Liver (tissue), 9 donors: Measurements from ENCODE around the gene ANO10. TPM values are rescaled to one million over a fixed set of nuclear protein-coding genes. Genes with fewer than 3 reads are reported as not detected.

Experiments used
- DNase-seq: peaks from one replicate; pipeline ENCODE4 v3.0.0-alpha.2; 2017; ENCODE audit warnings: low spot score
- H3K27ac ChIP-seq, 2 donors: one replicate each; pipeline ENCODE4 v1.7.0; 2013; ENCODE audit warnings: inconsistent platforms in 2 of 2, low read length in 2 of 2, control low read depth in 1 of 2, low read depth in 1 of 2, mild to moderate bottlenecking in 1 of 2
- H3K27me3 ChIP-seq, 4 donors: one replicate each; pipeline versions ENCODE4 v1.6.1 to v1.7.0; 2013; ENCODE audit warnings: low read length in 3 of 4, inconsistent platforms in 1 of 4, mild to moderate bottlenecking in 1 of 4, moderate library complexity in 1 of 4; ENCODE audit not compliant: control insufficient read depth in 4 of 4, insufficient read depth in 4 of 4
- H3K36me3 ChIP-seq, 4 donors: one replicate each; pipeline versions ENCODE4 v1.6.1 to v1.7.0; 2013; ENCODE audit warnings: low read length in 3 of 4, mild to moderate bottlenecking in 3 of 4, low read depth in 1 of 4, moderate library complexity in 1 of 4; ENCODE audit not compliant: control insufficient read depth in 4 of 4, insufficient read depth in 3 of 4
- H3K4me1 ChIP-seq, 4 donors: one replicate each; pipeline versions ENCODE4 v1.6.1 to v1.7.0; 2013; ENCODE audit warnings: low read length in 3 of 4, mild to moderate bottlenecking in 3 of 4, moderate library complexity in 1 of 4; ENCODE audit not compliant: control insufficient read depth in 4 of 4, insufficient read depth in 4 of 4
- H3K4me3 ChIP-seq, 3 donors: one replicate each; pipeline versions ENCODE4 v1.6.1 to v1.7.0; 2013; ENCODE audit warnings: low read length in 3 of 3, control low read depth in 1 of 3, low read depth in 1 of 3, mild to moderate bottlenecking in 1 of 3
- H3K9ac ChIP-seq, 2 donors: one replicate each; pipeline ENCODE4 v1.7.0; 2013; ENCODE audit warnings: low read length in 2 of 2, mild to moderate bottlenecking in 2 of 2, moderate library complexity in 2 of 2, control low read depth in 1 of 2, low read depth in 1 of 2
- H3K9me3 ChIP-seq, 4 donors: one replicate each; pipeline versions ENCODE4 v1.6.1 to v1.7.0; 2013; ENCODE audit warnings: low read length in 3 of 4; ENCODE audit not compliant: control insufficient read depth in 4 of 4
- CTCF ChIP-seq: fragments of 150-350 bp; IDR thresholded peaks from 2 replicates; pipeline ENCODE4 v1.5.1; 2017; ENCODE audit warnings: improper control_type of control experiment, low read depth, low read length; ENCODE audit not compliant: missing input control
- EGR1 ChIP-seq, 2 donors: IDR thresholded peaks; 2 replicates each; pipeline ENCODE4 v1.6.1; 2016 to 2018; ENCODE audit warnings: antibody characterized with exemption in 2 of 2, low read depth in 2 of 2
- FOXA1 ChIP-seq: IDR thresholded peaks from 2 replicates; pipeline ENCODE4 v1.6.1; 2016; ENCODE audit warnings: antibody characterized with exemption
- FOXA2 ChIP-seq: IDR thresholded peaks from 2 replicates; pipeline ENCODE4 v1.6.1; 2016; ENCODE audit warnings: antibody characterized with exemption
- GABPA ChIP-seq, 2 donors: IDR thresholded peaks in 1 of 2; conservative IDR thresholded peaks in 1 of 2; 2 replicates each; pipeline ENCODE4 v1.6.1; 2016; ENCODE audit warnings: antibody characterized with exemption in 2 of 2, mild to moderate bottlenecking in 1 of 2, moderate library complexity in 1 of 2
- HNF4A ChIP-seq, 2 donors: conservative IDR thresholded peaks; 2 replicates each; pipeline ENCODE4 v1.6.1; 2016; ENCODE audit warnings: antibody characterized with exemption in 2 of 2, mild to moderate bottlenecking in 2 of 2
- HNF4G ChIP-seq: IDR thresholded peaks from 2 replicates; pipeline ENCODE4 v1.6.1; 2016; ENCODE audit warnings: antibody characterized with exemption
- JUND ChIP-seq, 2 donors: IDR thresholded peaks; 2 replicates each; pipeline ENCODE4 v1.6.1; 2016; ENCODE audit warnings: antibody characterized with exemption in 2 of 2
- MAX ChIP-seq: IDR thresholded peaks from 2 replicates; pipeline ENCODE4 v1.6.1; 2016; ENCODE audit warnings: antibody characterized with exemption
- NR2F2 ChIP-seq: IDR thresholded peaks from 2 replicates; pipeline ENCODE4 v1.6.1; 2016; ENCODE audit warnings: antibody characterized with exemption
- RAD21 ChIP-seq, 2 donors: IDR thresholded peaks; 2 replicates each; pipeline ENCODE4 v1.6.1; 2016; ENCODE audit warnings: antibody characterized with exemption in 2 of 2, mild to moderate bottlenecking in 2 of 2
- RXRA ChIP-seq, 2 donors: IDR thresholded peaks; 2 replicates each; pipeline ENCODE4 v1.6.1; 2017 to 2018; ENCODE audit warnings: antibody characterized with exemption in 2 of 2, mild to moderate bottlenecking in 1 of 2
- SP1 ChIP-seq: IDR thresholded peaks from 2 replicates; pipeline ENCODE4 v1.6.1; 2018; ENCODE audit warnings: antibody characterized with exemption, mild to moderate bottlenecking
- TAF1 ChIP-seq: conservative IDR thresholded peaks from 2 replicates; pipeline ENCODE4 v1.6.1; 2016; ENCODE audit warnings: antibody characterized with exemption, mild to moderate bottlenecking
- YY1 ChIP-seq: IDR thresholded peaks from 2 replicates; pipeline ENCODE4 v1.6.1; 2016; ENCODE audit warnings: antibody characterized with exemption, mild to moderate bottlenecking
- WGBS: extraction: QIAGEN DNeasy Blood & Tissue Kit; methylation state at CpG from one replicate; pipeline ENCODE4 v1.1.7; 2013; 5-methylcytosine and 5-hydroxymethylcytosine counted together
- polyA plus RNA-seq, 2 donors: library from polyadenylated mRNA; stranded (reverse) in 1 of 2; unstranded in 1 of 2; fragments of 200-250 nt in 1 of 2; fragments of >200 nt in 1 of 2; fragmentation: Nextera tagmentation in 1 of 2; extraction: Ambion mirVana in 1 of 2; gene quantifications; one replicate each; pipeline versions ENCODE4 v1.2.1 to v1.2.3, GENCODE V29; 2013 to 2015
- total RNA-seq, 2 donors: library from RNA; depleted of rRNA; stranded (reverse); fragments of >200 nt; gene quantifications; one replicate each; pipeline ENCODE4 v1.2.3, GENCODE V29; 2014
- TF ChIP-seq, protein P1 (sequence below): IDR thresholded peaks from 2 replicates; pipeline ENCODE4 v1.6.1; 2016; ENCODE audit warnings: antibody characterized with exemption
- TF ChIP-seq, protein P2 (sequence below): IDR thresholded peaks from 2 replicates; pipeline ENCODE4 v1.6.1; 2016; ENCODE audit warnings: antibody characterized with exemption, mild to moderate bottlenecking
- TF ChIP-seq, protein P3 (sequence below): IDR thresholded peaks from 2 replicates; pipeline ENCODE4 v1.6.1; 2016; ENCODE audit warnings: antibody characterized with exemption
- donor health status: healthy.
- donor health status: healthy.
- donor health status: healthy.
- donor health status: healthy.
- donor health status: healthy.

Gene ANO10
- total and polyA plus RNA-seq, 4 donors, result 5.6 to 8.7 (median 6.8) TPM

GRCh38 chr3:43411429-43411828 is 210.4 kb downstream of the ANO10 start:
- WGBS, result 97% methylated on average over 1 of the region's 1 CpG
- DNase-seq, result no peak
- H3K27me3 ChIP-seq, result no peaks in the 10 kb centered on the region
- H3K27ac ChIP-seq, result no peak overlapping the region
- H3K9me3 ChIP-seq, result no peaks in the 10 kb centered on the region
- H3K9ac ChIP-seq, result no peak overlapping the region
- no peaks in the 10 kb centered on the region for H3K4me1 ChIP-seq
- TF ChIP-seq RAD21 (IDR thresholded peaks at IDR 0.05) (no peak), JUND (IDR thresholded peaks at IDR 0.05) (no peak), EGR1 (IDR thresholded peaks at IDR 0.05; ENCODE audit: low read depth in 2 of 2) (no peak), YY1 (no peak), MAX (no peak), SP1 (no peak), GABPA (IDR thresholded peaks at IDR 0.05 in 1 of 2, conservative IDR thresholded peaks at IDR 0.05 in 1 of 2) (no peak), FOXA2 (no peak), CTCF (no peak), RXRA (IDR thresholded peaks at IDR 0.05) (no peak), FOXA1 (no peak), HNF4A (conservative IDR thresholded peaks at IDR 0.05) (no peak)
- TF ChIP-seq, protein P1, sequence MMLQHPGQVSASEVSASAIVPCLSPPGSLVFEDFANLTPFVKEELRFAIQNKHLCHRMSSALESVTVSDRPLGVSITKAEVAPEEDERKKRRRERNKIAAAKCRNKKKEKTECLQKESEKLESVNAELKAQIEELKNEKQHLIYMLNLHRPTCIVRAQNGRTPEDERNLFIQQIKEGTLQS, result no peak
- TF ChIP-seq, protein P2, sequence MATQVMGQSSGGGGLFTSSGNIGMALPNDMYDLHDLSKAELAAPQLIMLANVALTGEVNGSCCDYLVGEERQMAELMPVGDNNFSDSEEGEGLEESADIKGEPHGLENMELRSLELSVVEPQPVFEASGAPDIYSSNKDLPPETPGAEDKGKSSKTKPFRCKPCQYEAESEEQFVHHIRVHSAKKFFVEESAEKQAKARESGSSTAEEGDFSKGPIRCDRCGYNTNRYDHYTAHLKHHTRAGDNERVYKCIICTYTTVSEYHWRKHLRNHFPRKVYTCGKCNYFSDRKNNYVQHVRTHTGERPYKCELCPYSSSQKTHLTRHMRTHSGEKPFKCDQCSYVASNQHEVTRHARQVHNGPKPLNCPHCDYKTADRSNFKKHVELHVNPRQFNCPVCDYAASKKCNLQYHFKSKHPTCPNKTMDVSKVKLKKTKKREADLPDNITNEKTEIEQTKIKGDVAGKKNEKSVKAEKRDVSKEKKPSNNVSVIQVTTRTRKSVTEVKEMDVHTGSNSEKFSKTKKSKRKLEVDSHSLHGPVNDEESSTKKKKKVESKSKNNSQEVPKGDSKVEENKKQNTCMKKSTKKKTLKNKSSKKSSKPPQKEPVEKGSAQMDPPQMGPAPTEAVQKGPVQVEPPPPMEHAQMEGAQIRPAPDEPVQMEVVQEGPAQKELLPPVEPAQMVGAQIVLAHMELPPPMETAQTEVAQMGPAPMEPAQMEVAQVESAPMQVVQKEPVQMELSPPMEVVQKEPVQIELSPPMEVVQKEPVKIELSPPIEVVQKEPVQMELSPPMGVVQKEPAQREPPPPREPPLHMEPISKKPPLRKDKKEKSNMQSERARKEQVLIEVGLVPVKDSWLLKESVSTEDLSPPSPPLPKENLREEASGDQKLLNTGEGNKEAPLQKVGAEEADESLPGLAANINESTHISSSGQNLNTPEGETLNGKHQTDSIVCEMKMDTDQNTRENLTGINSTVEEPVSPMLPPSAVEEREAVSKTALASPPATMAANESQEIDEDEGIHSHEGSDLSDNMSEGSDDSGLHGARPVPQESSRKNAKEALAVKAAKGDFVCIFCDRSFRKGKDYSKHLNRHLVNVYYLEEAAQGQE, result no peak
- TF ChIP-seq, protein P3, sequence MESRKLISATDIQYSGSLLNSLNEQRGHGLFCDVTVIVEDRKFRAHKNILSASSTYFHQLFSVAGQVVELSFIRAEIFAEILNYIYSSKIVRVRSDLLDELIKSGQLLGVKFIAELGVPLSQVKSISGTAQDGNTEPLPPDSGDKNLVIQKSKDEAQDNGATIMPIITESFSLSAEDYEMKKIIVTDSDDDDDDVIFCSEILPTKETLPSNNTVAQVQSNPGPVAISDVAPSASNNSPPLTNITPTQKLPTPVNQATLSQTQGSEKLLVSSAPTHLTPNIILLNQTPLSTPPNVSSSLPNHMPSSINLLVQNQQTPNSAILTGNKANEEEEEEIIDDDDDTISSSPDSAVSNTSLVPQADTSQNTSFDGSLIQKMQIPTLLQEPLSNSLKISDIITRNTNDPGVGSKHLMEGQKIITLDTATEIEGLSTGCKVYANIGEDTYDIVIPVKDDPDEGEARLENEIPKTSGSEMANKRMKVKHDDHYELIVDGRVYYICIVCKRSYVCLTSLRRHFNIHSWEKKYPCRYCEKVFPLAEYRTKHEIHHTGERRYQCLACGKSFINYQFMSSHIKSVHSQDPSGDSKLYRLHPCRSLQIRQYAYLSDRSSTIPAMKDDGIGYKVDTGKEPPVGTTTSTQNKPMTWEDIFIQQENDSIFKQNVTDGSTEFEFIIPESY, result no peak
- H3K4me3 ChIP-seq, result no peak overlapping the region
- H3K36me3 ChIP-seq, result no peaks in the 10 kb centered on the region

- Histone ChIP-seq H3K36me3 (no peaks in the 10 kb centered on the region), H3K9me3 (no peaks in the 10 kb centered on the region), H3K27me3 (no peaks in the 10 kb centered on the region), H3K27ac (no peak overlapping the region), H3K9ac (no peak overlapping the region), H3K4me1 (no peaks in the 10 kb centered on the region), H3K4me3 (no peak overlapping the region)
- TF ChIP-seq RAD21 (IDR thresholded peaks at IDR 0.05), result no peak
- no peak for TF ChIP-seq CTCF
- TF ChIP-seq RXRA (IDR thresholded peaks at IDR 0.05), result no peak
- no peak for TF ChIP-seq TAF1
- TF ChIP-seq, protein P1, result no peak
- TF ChIP-seq, protein P3, result no peak
- TF ChIP-seq FOXA1, result no peak
- no peak for TF ChIP-seq MAX
- no peak for TF ChIP-seq YY1
- no peak for TF ChIP-seq NR2F2
- no peak for TF ChIP-seq GABPA (IDR thresholded peaks at IDR 0.05 in 1 of 2, conservative IDR thresholded peaks at IDR 0.05 in 1 of 2)
- no peak for TF ChIP-seq EGR1 (IDR thresholded peaks at IDR 0.05; ENCODE audit: low read depth in 2 of 2)
- TF ChIP-seq FOXA2, result no peak
- no peak for TF ChIP-seq JUND (IDR thresholded peaks at IDR 0.05)
- TF ChIP-seq HNF4A (conservative IDR thresholded peaks at IDR 0.05), result no peak
- no peak for TF ChIP-seq HNF4G
- DNase-seq, result no peak
- 90% methylated on average over 3 of the region's 3 CpGs for WGBS
Measured at GRCh38 chr3:43410592-43410991, 211.2 kb downstream of the ANO10 start.
